Esophagus squamous epithelium (tissue), 5 donors: ENCODE measurements around the gene CHFR. TPM values are rescaled to one million over a fixed set of nuclear protein-coding genes. Genes with fewer than 3 reads are reported as not detected.
"Not testable (repeated sequence)": the region's sequence is repeated elsewhere in the genome, so short reads cannot be mapped to it uniquely, and the experiment has no call there.

Source experiments
- DNase-seq: peaks from one replicate; lab custom pipeline; 2025; lab: John Stamatoyannopoulos, UW
- H3K27ac ChIP-seq, 4 donors: fragments of 200-600 bp; sonication (generic); one replicate each; pipeline ENCODE4 v1.5.1; 2016 to 2019; ENCODE audit warnings: mild to moderate bottlenecking in 1 of 4
- H3K27me3 ChIP-seq, 4 donors: fragments of 200-600 bp; sonication (generic); 1 replicate in 3 of 4; 2 replicates in 1 of 4; pipeline versions ENCODE4 v1.5.1 to v1.6.0; 2017 to 2021; ENCODE audit warnings: antibody characterized with exemption in 1 of 4
- H3K36me3 ChIP-seq, 3 donors: fragments of 200-600 bp; sonication (generic); one replicate each; pipeline ENCODE4 v1.5.1; 2016 to 2019
- H3K4me1 ChIP-seq, 3 donors: fragments of 200-600 bp; sonication (generic); one replicate each; pipeline ENCODE4 v1.5.1; 2017 to 2019
- H3K4me3 ChIP-seq, 4 donors: fragments of 200-600 bp; sonication (generic); 1 replicate in 3 of 4; 2 replicates in 1 of 4; pipeline ENCODE4 v1.5.1; 2016 to 2019; ENCODE audit warnings: mild to moderate bottlenecking in 2 of 4, moderate library complexity in 1 of 4
- H3K9me3 ChIP-seq, 3 donors: fragments of 200-600 bp; sonication (generic); one replicate each; pipeline ENCODE4 v1.5.1; 2016 to 2019
- POLR2A ChIP-seq, 4 donors: fragments of 450-650 bp; IDR thresholded peaks; one replicate each; pipeline ENCODE4 v1.6.1; 2017; ENCODE audit warnings: antibody characterized with exemption in 4 of 4, mild to moderate bottlenecking in 4 of 4, moderate library complexity in 3 of 4
- WGBS, 2 donors: methylation state at CpG; one replicate each; pipeline ENCODE4 v1.1.5; 2018; 5-methylcytosine and 5-hydroxymethylcytosine counted together
- intact Hi-C: fragments of 100-400 bp; cut with DNase I; formaldehyde crosslinking; loops from one replicate; pipeline ENCODE4 v1.15.0; 2022
- total RNA-seq, 4 donors: library from RNA; depleted of rRNA; stranded (reverse); fragments of >200 nt; gene quantifications; one replicate each; pipeline ENCODE4 v1.1.0, GENCODE V29; 2016
- TF ChIP-seq, protein P1 (sequence below), 6 experiments: fragments of 450-650 bp in 4 of 6; fragments of 200-600 bp in 2 of 6; sonication (generic) in 2 of 6; IDR thresholded peaks; one replicate each; pipeline ENCODE4 v1.5.1; 2016 to 2019; ENCODE audit warnings: antibody characterized with exemption in 6 of 6, mild to moderate bottlenecking in 4 of 6, moderate library complexity in 4 of 6
- donor health status: DM: yes; HTN: yes; CAD: no.

The CHFR gene
- total RNA-seq, 4 donors from 2014 or later: 19.0 to 37.9 (median 35.8) TPM

DNA sequence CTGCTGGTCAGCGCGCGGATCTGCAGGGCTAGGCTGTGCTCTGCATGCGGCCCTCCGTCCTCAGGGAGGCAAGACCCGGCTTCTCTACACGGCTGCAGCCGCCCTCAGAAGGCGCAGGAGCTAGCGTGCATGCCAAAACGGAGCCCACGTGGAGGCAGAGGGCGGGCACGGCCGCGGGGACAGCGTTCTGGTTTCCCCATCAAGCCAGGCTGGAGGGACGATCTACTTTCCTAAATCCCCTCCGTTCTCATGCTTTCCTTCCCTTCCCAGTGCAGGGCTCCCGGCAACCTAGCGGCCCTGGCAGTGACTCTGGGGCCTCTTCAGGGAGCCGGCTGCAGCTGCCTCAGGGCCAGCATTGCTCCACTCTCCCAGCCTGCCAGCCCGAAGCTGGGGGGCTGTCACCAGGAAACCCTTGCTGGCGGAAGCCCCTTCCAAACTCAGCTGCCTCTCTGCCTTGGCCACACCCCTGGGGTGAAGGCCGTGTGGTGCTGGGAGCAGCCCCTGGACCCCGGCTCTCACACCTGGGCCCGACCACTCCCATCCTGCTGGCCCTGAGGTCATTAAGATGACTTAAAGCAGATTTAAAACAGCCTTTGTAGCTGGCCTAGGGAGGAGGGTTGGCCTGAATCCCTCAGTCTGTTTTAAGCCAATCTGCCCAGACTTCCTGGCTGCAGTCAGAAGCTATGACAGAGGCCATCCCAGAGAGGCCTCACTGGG, 49.6 kb downstream of the CHFR start:
- H3K27me3 ChIP-seq: no peaks in the 10 kb centered on the region
- H3K27ac ChIP-seq: peak overlapping the region in 3 of 4 donors; percentile 15 to 54 (median 26)
- H3K9me3 ChIP-seq: no peaks in the 10 kb centered on the region
- WGBS, 2 donors: 73% methylated on average over 3 of the region's 27 CpGs; no CpG with 5 or more reads in 1 of the 2 donors
- peaks cover 0 to 10% (median 0%) of the 10 kb centered on the region in 3 donors for H3K4me1 ChIP-seq
- intact Hi-C loops: no loop called here
- DNase-seq: no peak
- H3K4me3 ChIP-seq: no peak overlapping the region
- TF ChIP-seq POLR2A (IDR thresholded peaks at IDR 0.05): no peak
- TF ChIP-seq, protein P1, sequence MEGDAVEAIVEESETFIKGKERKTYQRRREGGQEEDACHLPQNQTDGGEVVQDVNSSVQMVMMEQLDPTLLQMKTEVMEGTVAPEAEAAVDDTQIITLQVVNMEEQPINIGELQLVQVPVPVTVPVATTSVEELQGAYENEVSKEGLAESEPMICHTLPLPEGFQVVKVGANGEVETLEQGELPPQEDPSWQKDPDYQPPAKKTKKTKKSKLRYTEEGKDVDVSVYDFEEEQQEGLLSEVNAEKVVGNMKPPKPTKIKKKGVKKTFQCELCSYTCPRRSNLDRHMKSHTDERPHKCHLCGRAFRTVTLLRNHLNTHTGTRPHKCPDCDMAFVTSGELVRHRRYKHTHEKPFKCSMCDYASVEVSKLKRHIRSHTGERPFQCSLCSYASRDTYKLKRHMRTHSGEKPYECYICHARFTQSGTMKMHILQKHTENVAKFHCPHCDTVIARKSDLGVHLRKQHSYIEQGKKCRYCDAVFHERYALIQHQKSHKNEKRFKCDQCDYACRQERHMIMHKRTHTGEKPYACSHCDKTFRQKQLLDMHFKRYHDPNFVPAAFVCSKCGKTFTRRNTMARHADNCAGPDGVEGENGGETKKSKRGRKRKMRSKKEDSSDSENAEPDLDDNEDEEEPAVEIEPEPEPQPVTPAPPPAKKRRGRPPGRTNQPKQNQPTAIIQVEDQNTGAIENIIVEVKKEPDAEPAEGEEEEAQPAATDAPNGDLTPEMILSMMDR (IDR thresholded peaks at IDR 0.05): no peak
- peaks cover 14 to 61% (median 19%) of the 10 kb centered on the region in 3 donors for H3K36me3 ChIP-seq

DNA sequence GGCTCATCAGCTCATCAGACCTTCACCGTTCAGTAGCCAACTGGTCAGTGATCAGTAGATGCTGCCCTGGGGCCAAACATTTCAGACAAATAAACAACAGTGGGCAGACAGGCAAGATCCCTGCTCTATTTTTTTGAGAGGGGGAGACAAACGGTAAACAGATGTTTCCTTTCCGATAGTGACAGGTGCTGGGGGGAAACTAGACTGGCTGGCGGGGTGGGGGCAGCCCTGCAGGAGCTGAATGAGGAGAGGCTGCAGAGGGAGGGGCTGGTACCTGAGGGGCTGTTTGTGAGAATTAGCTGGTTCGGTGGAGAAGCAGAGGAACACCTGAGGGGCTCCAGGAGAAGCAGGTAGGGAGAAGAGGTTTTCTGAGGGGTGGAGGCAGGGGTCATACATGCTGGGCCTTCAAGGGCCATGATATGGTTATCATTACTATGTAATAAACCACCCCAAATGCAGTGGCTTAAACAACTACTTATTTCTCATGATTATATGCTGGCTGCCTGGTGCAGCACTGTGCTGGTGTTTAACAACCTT, 50.5 kb downstream of the CHFR start:
- Histone ChIP-seq H3K27me3 (no peaks in the 10 kb centered on the region), H3K9me3 (no peaks in the 10 kb centered on the region), H3K4me1 (peaks cover 0 to 10% (median 0%) of the 10 kb centered on the region in 3 donors), H3K4me3 (no peak overlapping the region), H3K27ac (no peak overlapping the region), H3K36me3 (peaks cover 14 to 61% (median 15%) of the 10 kb centered on the region in 3 donors)
- WGBS, 2 donors: 45 to 63% methylated on average over 5 of the region's 5 CpGs
- intact Hi-C loops: no loop called here
- DNase-seq: no peak
- no peak for TF ChIP-seq POLR2A (IDR thresholded peaks at IDR 0.05)
- TF ChIP-seq, protein P1 (IDR thresholded peaks at IDR 0.05): no peak

DNA sequence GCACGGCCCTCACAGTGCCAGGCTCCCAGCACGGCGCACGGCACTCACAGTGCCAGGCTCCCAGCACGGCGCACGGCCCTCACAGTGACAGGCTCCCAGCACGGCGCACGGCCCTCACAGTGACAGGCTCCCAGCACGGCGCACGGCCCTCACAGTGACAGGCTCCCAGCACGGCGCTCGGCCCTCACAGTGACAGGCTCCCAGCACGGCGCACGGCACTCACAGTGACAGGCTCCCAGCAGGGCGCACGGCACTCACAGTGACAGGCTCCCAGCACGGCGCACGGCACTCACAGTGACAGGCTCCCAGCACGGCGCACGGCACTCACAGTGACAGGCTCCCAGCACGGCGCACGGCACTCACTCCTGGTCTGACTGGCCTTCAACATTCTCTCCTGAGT, 51.2 kb downstream of the CHFR start:
- H3K4me1 ChIP-seq, DNase-seq, H3K27ac ChIP-seq, H3K4me3 ChIP-seq, H3K9me3 ChIP-seq, intact Hi-C loops, H3K27me3 ChIP-seq: not testable (repeated sequence)
- no CpG with 5 or more reads among the region's 30 CpGs for WGBS, 2 donors
- H3K36me3 ChIP-seq: peaks cover 12 to 56% (median 14%) of the 10 kb centered on the region in 3 donors

DNA sequence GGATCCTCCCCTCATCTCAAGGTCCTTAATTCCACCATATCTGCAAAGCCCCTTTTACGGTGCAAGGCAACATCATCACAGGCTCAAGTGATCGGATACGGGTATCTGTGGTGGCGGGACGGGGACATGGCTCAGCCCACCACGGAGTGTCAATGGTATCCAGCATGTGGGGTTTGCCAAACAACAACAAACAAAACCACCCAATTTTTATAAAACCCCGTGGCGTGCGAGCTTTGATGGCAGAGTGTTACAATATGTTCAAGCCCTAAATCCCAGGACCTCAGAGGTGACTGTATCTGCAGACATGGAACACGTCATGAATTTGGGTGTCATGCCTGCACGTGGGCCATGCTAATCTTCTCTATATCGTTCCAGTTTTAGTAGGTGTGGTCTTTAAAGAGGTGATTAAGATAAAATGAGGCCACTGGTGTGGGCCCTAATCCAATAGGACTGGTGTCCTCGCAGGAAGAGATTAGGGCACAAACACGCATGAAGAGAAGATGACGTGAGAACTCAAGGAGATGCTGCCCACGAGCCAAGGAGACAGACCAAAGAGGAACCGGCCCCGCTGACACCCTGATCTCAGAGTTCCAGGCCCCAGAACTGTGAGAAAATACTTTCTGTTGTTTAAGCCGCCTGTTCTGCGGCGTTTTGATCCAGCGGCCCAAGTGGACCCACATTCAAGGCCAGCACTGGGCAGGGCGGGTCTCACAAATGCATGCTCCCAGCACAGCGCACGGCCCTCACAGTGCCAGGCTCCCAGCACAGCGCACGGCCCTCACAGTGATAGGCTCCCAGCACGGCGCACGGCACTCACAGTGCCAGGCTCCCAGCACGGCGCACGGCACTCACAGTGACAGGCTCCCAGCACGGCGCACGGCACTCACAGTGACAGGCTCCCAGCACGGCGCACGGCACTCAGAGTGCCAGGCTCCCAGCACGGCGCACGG, 52.1 kb downstream of the CHFR start:
- no peak for DNase-seq
- no peak overlapping the region for H3K27ac ChIP-seq
- WGBS, 2 donors: 90 to 92% methylated on average over 13 to 18 of the region's 42 CpGs
- intact Hi-C loops: no loop called here
- H3K36me3 ChIP-seq: peaks cover 6 to 48% (median 10%) of the 10 kb centered on the region in 3 donors
- no peaks in the 10 kb centered on the region for H3K9me3 ChIP-seq
- H3K27me3 ChIP-seq: no peaks in the 10 kb centered on the region
- TF ChIP-seq, protein P1 (IDR thresholded peaks at IDR 0.05): no peak
- TF ChIP-seq POLR2A (IDR thresholded peaks at IDR 0.05): no peak
- H3K4me1 ChIP-seq: peaks cover 0 to 10% (median 0%) of the 10 kb centered on the region in 3 donors
- H3K4me3 ChIP-seq: no peak overlapping the region

DNA sequence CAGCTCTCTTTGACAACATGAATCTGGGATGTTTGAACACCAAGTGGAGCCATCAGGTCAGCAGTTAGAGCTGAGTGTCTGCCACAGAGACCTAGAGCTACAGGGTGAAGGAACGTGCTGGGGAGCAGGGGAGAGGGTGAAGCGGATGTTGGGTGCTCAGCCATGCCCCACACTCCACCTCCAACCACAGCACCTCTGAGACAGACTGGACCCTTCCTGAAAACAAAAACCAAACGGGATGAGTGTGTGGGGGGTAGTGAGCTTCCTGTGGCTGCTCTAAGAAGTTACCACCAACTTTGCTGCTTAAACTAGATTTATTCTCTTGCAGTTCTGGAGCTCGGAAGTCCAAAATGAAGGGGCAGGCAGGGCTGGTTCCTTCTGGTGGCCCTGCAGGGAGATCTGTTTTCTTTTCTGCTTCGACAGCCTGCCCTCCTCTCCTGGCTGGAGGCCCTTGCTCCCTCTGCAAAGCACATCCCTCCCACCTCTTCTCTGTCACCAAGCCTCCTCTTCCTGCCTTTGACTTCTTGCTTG, 53.2 kb downstream of the CHFR start:
- 66 to 83% methylated on average over 5 of the region's 5 CpGs for WGBS, 2 donors
- H3K9me3 ChIP-seq: no peaks in the 10 kb centered on the region
- intact Hi-C loops: no loop called here
- no peak for DNase-seq
- no peak overlapping the region for H3K4me3 ChIP-seq
- TF ChIP-seq POLR2A (IDR thresholded peaks at IDR 0.05): no peak
- TF ChIP-seq, protein P1 (IDR thresholded peaks at IDR 0.05): no peak
- peaks cover 0 to 13% (median 0%) of the 10 kb centered on the region in 3 donors for H3K4me1 ChIP-seq
- H3K27me3 ChIP-seq: no peaks in the 10 kb centered on the region
- no peak overlapping the region for H3K27ac ChIP-seq
- peaks cover 0 to 37% (median 4%) of the 10 kb centered on the region in 3 donors for H3K36me3 ChIP-seq
